NCI-H345 treated with DMSO at 0.1 percent for 48 hours (cell line): ENCODE results near the gene RIC1.
"Not testable (repeated sequence)": the region's sequence is repeated elsewhere in the genome, so short reads cannot be mapped to it uniquely, and the experiment has no call there.

Source experiments
- DNase-seq: peaks from one replicate; lab custom pipeline; 2025; ENCODE audit not compliant: unreplicated experiment; lab: John Stamatoyannopoulos, UW

RIC1 gene

DNA sequence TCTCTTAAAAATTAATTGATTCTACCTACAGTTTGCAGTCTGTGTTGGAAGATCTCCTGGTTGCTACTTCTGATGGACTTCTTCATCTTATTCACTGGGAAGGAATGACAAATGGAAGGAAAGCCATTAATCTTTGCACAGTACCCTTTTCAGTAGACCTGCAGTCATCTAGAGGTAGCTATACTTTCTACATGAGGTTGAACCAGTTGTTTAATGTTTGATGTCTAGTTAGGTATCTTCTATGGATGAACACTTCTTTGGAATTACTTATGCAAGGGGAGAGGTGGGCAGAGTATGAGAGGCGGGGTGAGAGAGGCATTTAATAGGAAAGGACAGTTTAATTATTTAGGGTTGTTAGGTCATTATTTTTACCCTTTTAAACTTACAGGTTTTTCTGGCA lies 91.2 kb downstream of the RIC1 start:
- no peak for DNase-seq

DNA sequence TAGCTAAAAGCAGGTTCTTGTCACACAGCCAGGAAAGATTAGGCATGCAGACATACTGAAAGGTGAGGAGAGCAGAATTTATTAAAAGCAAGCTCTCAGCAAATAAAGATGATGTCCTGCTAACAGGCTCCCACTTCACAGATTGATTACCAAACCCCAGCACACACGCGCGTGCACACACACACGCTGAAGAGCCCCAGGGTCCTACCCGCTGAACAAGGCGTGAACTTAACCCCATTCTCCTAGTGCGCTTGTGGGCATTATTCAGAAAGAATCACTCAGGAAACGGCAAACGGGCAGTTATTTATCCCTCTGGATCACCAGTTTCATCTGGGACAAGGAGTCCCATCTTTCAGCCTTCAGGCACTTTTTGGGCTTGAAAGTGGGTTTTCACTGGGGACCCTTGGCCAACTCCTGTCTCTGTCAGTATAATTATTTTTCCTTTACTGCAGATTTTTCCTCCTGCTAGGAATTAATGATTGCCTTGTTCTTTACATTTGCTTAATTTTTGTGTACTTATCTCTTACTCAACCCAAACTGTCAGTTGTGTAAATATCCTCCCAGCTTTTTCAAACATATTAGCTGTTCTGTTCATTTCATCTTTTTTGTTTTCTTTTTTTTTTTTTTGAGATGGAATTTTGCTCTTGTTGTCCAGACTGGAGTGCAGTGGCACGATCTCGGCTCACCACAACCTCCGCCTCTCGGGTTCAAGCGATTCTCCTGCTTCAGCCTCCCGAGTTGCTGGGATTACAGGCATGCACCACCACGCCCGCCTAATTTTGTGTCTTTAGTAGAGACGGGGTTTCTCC lies 92.6 kb downstream of the RIC1 start:
- no peak for DNase-seq

DNA sequence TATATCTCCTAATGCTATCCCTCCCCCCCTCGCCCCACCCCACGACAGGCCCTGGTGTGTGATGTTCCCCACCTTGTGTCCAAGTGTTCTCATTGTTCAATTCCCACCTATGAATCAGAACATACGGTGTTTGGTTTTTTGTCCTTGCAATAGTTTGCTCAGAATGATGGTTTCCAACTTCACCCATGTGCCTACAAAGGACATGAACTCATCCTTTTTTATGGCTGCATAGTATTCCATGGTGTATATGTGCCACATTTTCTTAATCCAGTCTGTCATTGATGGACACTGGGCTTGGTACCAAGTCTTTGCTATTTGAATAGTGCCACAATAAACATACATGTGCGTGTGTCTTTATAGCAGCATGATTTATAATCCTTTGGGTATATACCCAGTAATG lies 93.8 kb downstream of the RIC1 start:
- not testable (repeated sequence) for DNase-seq

DNA sequence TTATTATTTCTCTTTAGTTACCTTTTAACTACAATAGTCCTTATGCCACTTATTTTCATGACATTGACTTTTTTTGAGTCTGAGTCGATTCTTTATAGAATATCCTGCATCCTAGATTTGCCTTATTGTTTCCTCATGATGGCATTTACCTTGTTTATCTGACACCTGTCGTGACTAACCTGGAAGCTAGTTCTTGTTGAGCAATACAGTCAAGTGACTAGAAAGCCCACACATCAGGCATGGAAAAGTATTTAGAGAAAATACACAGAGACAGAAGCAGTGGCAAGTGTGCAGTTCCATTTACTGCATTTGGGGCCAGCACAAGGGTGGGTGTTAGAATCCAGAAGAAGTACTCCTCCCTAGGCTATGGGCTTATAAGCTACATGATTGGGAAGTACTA lies 106.2 kb downstream of the RIC1 start:
- DNase-seq: no peak

DNA sequence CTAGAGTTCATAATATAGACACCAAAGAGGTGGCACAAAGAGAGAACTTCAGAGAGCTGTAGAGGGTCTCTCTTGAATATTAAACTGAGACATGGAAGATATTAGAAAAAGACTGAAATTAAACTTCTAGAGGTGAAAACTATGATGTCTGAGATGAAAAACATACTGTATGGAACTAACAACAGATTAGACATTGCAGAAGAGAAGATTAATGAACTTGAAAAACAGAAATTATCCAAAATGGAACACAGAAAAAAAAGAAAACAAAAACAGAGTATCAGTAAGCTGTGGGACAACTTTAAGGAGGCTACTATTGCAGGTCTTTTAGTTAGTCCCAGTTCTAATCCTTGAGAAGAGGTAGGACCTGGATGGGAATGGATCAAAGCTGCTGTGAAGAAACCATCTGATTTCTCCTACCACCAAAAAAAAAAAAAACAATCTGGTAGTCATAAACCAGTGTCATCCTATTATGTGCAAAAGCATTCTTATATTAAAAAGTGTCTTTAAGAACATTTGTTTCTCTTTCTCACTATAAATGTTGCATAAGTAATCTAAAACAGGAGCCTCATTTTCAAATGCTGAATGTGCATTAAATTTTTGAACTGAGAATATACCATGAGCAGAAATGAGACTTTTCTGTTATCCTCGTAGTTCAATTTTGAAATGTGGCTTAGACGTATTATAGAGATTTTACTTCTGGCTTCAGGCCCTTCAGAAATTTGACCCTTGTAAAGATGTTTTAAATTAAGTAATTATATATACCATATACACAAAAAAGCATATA lies 107.8 kb downstream of the RIC1 start:
- no peak for DNase-seq

DNA sequence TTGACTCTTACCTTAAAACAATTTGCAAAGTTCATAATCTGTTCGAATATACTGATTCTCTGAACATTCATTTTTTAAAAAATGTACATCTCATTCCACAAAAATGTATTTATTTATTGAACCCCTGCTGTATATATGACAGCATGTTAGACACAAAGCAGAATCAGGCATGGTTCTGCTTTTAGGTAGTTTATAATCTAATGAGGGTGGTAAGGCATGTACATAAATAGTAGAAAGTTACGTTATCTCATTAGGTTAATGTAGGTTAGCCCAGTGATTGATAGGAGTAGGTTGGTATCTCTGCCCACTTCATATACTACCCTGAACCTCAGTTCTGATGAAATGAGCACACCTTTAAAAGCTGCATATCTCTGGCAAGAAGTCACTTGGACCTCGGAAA lies 114.2 kb downstream of the RIC1 start:
- DNase-seq: no peak

DNA sequence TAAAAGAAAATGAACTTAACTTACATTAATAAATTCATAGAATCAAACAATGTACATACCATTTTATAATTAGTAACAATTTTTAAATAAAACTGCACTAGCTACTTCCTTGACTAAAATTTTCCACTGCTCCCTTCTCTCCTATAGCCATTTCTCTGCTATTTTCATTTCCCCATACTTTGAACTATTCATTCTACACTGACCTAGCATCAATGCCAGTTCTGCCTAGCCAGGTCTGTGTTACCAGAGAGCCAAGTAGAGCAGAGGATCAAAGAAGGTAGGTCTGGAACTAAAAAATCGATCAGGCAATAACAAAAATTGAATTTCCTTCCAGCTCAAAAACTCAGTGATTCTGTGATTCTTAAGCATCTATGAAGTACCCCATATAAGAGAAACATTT lies 119.5 kb downstream of the RIC1 start:
- DNase-seq: no peak

DNA sequence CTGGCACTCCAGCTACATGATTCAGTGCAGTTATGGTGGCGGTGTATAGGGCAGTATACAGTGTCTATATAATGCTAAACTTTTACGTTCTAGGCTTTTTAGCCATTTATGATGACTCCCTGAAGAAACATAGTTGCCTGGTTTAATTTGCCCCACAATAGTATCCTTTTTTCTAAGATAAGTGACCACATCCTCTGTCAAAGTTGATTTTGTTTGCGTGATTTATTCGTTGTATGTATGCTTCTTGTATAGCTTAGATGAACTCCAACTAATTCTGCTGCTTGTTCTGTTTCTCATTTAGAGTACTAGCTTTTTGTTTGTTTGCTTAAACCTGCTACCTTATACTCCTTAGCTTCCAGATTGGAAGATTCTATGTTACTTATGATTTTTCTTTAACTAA lies 120.4 kb downstream of the RIC1 start:
- DNase-seq: no peak

DNA sequence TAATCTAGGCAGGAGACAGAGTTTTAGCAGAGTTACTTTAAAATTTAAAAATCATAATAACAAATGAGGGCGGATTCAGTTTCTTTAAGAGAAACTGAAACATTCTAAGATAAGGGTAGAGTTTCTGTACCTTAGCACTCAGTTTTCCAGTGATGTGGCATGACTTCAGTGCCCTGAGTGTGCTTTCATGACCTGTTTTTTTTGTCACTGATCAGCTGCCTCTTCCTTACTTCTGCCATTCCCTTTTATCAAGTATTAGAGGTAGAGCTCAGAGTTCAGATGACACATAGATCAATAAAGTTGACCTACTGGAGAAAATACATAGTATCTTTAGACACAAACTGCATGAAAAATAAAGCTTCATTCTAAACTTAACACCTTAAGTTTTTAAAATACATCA lies 121.7 kb downstream of the RIC1 start:
- no peak for DNase-seq

DNA sequence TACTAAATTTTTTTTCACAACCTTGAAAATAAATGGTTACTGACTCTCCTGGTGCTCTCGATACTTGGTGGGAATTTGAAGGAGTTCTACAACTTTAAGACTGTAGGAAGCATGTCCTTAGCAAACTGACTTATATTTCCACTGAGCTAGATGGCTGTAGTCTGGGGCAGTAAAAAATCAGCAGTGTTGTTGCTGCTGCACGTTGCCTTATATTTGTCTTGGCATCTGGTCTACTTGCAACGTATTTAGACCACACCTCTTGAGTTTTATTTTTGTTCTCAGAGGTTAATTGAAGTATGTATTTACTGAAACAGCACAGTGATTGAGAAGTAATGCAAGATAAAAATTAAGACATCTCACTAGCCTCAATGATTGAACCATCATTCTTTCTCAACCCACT lies 127.7 kb downstream of the RIC1 start:
- no peak for DNase-seq

DNA sequence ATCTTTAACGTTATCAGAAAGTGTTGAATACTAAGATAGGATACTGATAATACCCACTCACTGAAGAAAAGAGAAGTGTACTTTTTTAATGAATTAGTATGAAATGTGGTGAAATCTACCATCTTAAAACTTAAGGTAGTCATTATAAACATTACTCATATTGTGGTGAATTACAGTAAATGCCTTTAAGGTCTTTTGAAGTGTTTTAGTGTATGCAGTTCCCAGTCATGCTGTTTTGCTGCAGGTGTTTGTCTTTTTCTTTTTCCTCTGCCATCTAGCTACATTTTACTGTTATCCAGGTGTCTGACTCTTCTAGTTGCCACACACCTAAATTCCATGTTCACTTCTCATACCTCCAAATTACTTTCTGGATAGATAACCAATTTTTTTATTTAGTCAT lies 131.4 kb downstream of the RIC1 start:
- DNase-seq: no peak

DNA sequence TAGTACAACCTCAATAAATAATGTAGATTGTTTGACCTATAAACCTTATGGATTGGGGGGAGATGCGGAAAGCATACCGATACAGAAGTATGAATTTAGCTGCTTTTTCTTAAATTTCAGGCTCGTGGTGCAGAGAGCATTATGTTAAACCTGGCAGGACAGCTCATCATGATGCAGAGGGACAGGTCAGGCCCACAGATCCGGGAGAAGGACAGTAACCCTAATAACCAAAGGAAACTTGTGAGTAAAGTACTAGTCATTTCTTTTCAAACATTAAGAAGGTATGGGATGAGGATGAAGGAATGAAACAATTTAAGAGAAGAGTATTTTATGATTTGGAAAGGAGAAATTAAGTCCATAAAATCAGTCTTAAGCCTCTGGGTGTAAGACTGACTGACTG lies 133.5 kb downstream of the RIC1 start:
- DNase-seq: no peak

DNA sequence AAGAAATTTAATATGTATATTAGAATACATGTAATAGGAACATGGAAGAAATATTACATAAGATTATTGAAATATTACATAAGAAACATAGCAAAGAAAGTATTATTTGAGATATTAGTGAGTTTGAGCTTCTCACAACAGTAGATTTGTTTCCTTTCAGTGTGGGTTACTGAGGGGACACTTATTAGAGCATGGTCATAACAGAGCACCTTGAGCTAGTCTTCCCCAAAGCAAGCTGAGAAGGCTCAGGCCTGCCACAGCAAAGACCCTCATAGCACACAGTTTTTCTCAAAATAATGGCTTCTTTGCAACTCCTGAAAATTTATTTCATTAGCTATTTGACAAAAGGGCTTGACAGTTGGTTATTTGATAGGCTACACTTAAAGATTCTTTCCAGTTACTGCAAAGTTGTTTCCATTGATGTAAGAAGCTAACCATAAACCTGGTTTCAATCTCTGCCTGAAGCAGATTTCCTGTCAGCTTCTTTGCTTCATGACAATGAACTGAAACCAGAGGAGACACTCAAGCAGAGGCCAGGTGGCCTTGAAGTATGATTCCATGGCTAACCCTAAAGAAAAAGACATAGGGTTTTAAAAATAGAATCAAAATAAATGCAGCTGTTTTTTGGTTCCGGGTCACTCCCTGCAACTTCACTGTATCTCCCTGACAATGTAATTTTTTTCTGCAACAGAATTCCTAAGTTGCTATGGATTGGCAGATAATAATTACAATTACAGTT lies 135.4 kb downstream of the RIC1 start:
- DNase-seq: no peak

DNA sequence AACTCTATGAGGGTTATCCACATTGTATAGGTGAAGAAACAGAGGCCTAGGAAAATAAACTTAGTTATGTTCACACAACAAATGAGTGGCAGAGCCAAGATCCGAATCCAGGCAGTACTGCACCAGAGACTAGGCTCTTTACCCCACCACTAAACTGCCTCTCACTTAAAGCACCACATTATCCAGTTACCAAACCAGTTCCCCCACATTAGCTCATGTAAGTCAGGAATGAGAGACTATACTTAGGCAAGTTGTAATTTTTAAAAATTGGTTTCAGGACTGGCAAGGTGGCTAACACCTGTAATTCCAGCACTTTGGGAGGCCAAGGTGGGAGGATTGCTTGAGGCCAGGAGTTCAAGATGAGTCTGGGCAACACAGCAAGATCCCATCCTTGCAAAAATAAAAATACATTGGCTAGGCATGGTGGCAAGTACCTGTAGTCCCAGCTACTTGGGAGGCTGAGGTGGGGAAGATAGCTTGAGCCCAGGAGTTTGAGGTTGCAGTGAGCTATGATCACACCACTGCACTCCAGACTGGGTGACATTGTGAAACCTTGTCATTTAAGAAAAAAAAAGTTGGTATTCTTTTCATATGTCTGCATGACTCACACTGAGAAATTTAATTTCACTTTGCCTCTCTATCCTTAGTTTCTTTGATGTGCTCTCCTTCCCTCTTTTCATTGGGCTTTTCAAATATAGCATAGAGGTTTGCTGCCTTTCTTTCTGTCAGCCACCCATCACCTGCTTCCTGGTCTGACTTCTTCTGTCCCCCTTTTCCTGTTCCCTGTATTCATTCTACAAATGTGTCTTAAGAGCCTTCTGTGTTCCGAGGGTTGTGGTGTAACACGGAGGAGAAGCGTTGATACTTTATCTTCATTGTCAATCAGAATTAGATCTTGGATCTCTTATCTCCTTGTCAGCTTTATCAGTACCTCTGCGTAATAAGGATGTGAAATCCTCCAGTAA lies 139.3 kb downstream of the RIC1 start:
- DNase-seq: no peak

DNA sequence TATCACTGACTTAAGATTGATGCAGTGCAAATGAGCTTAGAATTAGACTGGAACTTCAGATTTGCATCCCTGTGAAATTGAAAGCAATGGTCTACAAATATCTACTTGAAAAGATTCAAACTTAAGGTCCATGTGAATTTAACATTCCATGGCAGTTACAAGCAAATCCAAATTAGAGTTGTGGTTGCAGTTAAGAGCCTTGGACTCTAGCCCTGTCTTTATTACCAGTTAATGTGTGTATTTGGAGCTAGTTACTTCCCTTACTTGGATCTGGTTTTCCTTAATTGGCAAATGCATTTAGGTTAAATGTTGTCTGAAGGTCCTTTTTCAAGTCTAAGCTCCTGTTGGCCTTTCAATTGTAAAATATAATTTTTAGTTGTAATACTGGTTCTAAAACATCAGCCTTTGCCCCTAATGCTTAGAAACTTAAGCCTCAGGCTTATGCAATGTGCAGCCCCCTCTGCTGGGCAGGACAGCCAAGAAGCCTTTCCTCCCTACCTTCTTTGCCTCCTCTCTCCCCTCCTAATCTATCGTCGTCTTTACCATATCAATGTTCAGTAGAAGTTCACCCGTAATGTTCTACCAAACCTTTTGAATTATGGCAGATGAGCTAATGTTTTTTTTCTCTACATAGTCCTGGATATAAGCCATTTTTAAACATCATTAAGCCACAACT lies 144.6 kb downstream of the RIC1 start:
- no peak for DNase-seq

DNA sequence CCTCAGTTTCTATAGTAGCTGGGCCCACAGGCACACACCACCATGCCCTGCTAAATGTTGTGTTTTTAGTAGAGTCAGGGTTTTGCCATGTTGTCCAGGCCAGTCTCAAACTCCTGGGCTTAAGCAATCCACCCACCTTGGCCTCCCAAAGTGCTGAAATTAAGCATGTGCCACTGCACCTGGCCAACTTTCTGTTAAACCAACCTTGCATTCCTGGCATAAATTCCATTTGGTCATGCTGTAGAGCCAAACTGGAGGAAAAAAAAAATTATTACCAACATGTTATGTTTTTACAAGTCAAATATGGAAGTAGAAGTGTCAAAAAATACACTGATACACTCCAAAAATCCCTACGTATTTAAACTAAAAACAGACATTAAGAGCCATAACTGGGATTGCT lies 149.9 kb downstream of the RIC1 start:
- no peak for DNase-seq

DNA sequence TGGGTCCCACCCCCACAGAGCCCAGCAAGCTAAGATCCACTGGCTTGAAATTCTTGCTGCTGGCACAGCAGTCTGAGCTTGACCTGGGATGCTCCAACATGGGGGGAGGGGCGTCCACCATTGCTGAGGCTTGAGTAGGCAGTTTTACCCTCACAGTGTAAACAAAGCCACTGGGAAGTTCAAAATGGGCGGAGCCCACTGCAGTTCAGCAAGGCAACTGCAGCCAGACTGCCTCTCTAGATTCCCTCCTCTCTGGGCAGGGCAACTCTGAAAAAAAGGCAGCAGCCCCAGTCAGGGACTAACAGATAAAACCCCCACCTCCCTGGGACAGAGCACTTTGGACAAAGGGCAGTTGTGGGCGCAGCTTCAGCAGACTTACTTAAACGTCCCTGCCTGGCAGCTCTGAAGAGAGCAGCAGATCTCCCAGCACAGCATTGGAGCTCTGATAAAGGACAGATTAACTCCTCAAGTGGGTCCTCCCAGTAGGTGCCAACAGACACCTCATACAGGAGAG lies 150.9 kb downstream of the RIC1 start:
- DNase-seq: not testable (repeated sequence)

DNA sequence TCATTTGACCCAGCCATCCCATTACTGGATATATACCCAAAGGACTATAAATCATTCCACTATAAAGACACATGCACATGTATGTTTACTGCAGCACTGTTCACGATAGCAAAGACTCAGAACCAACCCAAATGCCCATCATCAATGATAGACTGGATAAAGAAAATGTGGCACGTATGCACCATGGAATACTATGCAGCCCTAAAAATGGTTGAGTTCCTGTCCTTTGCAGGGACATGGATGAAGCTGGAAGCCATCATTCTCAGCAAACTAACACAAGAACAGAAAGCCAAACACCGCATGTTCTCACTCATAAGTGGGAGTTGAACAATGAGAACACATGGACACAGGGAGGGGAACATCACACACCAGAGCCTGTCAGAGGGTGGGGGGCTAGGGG lies 154.5 kb downstream of the RIC1 start:
- DNase-seq: not testable (repeated sequence)

DNA sequence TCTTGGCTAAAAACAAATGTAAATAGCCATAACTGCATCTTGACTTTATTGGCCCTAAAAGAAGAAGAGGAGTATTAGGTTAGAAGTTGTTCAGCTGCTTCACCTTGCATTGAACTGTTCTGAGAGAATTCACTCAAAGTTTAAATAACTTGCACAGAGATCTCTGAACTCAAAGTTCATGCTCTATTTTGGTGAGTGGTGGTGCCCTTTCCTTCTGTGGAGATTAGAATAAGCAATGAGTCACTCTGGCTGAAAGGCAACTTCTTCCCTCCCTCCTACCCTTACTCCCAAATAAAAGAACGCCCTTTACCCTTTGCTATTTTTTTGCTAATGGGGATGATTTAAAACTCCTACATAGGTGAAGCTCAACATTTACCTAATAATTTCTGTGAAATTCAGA lies 155.1 kb downstream of the RIC1 start:
- no peak for DNase-seq
